K562 (cell line): ENCODE data around the gene MICAL1. TPM values are rescaled to one million over a fixed set of nuclear protein-coding genes. Genes with fewer than 3 reads are reported as not detected.

Experiments
- E2F4 ChIP-seq: sonication (generic); formaldehyde crosslinking; IDR thresholded peaks from 2 replicates; pipeline ENCODE4 v1.8.0; 2022; ENCODE audit warnings: mild to moderate bottlenecking, low read depth, missing genetic modification reagents
- HNRNPL ChIP-seq: fragments of 200-400 bp; formaldehyde crosslinking; IDR thresholded peaks from 2 replicates; pipeline ENCODE4 v1.6.1; 2017; ENCODE audit warnings: low read depth, mild to moderate bottlenecking, low read length
- LCOR ChIP-seq: sonication (generic); formaldehyde crosslinking; IDR thresholded peaks from 2 replicates; pipeline ENCODE4 v1.8.0; 2022; ENCODE audit warnings: mild to moderate bottlenecking, missing genetic modification reagents
- MBD1 ChIP-seq: fragments of 250-450 bp; sonication (Bioruptor Pico); IDR thresholded peaks from 2 replicates; pipeline ENCODE4 v1.8.0; 2022; ENCODE audit warnings: inconsistent platforms
- NELFE ChIP-seq: IDR thresholded peaks from 2 replicates; pipeline ENCODE4 v1.6.1; 2011; ENCODE audit warnings: mild to moderate bottlenecking; ENCODE audit not compliant: insufficient read depth, insufficient read length
- PHF20 ChIP-seq: fragments of 450-650 bp; IDR thresholded peaks from 2 replicates; pipeline ENCODE4 v1.6.1; 2018; ENCODE audit not compliant: partially characterized antibody
- RBM39 ChIP-seq: fragments of 200-400 bp; formaldehyde crosslinking; optimal IDR thresholded peaks from 2 replicates; pipeline ENCODE3; 2018; ENCODE audit warnings: low read depth, low read length
- SMARCA4 ChIP-seq: fragments of 450-650 bp; IDR thresholded peaks from 2 replicates; pipeline ENCODE4 v1.6.1; 2016
- polyA plus RNA-seq, 8 experiments: library from polyadenylated mRNA; depleted of rRNA in 4 of 8; stranded (reverse) in 5 of 8; unstranded in 3 of 8; fragments of >200 nt; fragmentation: Nextera tagmentation in 2 of 8; fragmentation: Illumina TruSeq in 1 of 8; extraction: Ambion mirVana in 2 of 8; extraction: Trizol in 1 of 8; gene quantifications; 2 replicates each; pipeline versions ENCODE4 v1.2.1 to v1.2.3, GENCODE V29; 2011 to 2014; ENCODE audit warnings: inconsistent platforms in 1 of 8, missing spikeins in 1 of 8
- total RNA-seq, 7 experiments: library from RNA; depleted of rRNA in 6 of 7; stranded (reverse); fragments of >200 nt in 6 of 7; fragmentation: Illumina TruSeq in 2 of 7; extraction: Trizol in 2 of 7; gene quantifications; 2 replicates each; pipeline versions ENCODE4 v1.2.1 to v1.2.3, GENCODE V29; 2011 to 2021; ENCODE audit warnings: low replicate concordance in 1 of 7
- TF ChIP-seq, protein P1 (sequence below): fragments of 450-650 bp; IDR thresholded peaks from 2 replicates; pipeline ENCODE4 v1.6.1; 2018; ENCODE audit warnings: mild to moderate bottlenecking, low read depth; ENCODE audit not compliant: partially characterized antibody
- TF ChIP-seq, protein P2 (sequence below): fragments of 450-650 bp; IDR thresholded peaks from 2 replicates; pipeline ENCODE4 v1.6.1; 2017; ENCODE audit warnings: antibody characterized with exemption, mild to moderate bottlenecking

MICAL1 gene
- total and polyA plus RNA-seq, 9 of the 15 experiments (the other 6 are each of a cell fraction or from before 2014, with no cell fraction given), result 0.07 to 15.2 (median 7.0) TPM

DNA sequence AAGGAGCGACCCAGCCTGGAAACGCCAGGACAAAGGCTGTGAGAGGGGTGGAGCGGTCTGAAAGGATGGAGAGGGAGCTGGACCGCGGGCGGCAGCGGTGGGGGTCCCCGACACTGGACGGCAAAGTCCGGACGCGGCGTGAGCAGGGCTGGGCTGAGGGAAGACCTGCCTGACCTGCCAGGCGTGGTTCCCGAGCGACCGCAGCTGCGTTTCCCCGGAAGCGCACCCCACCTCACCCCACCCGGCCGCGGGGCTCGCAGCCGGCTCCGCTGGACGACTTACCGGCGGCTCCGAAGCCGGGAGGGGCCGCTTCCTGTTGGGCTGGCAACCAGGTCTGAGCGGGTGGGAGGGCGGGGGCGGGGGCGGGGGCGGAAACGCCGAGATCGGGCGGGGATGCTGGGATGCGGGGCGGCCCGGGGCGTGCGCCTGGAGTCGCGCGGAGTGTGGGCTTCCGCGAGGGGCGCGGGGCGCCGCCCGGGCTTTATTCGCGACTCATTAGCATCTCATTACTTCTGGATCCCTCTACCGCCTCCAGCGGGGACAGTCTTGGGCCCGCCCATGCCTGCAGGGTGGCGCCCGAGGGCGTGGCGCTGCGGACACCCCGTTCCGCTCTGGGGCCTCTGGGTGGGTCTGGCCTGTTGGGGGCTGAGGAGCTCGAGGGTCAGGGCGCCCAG, at the start of gene MICAL1 (continued):
- TF ChIP-seq RBM39 (no peak), NELFE (no peak), HNRNPL (peak; percentile 54; the same call in 1 of the 2 replicates), PHF20 (no peak), MBD1 (no peak), LCOR (CRISPR knock-in tag) (no peak), SMARCA4 (no peak), E2F4 (no peak)
- TF ChIP-seq, protein P1, sequence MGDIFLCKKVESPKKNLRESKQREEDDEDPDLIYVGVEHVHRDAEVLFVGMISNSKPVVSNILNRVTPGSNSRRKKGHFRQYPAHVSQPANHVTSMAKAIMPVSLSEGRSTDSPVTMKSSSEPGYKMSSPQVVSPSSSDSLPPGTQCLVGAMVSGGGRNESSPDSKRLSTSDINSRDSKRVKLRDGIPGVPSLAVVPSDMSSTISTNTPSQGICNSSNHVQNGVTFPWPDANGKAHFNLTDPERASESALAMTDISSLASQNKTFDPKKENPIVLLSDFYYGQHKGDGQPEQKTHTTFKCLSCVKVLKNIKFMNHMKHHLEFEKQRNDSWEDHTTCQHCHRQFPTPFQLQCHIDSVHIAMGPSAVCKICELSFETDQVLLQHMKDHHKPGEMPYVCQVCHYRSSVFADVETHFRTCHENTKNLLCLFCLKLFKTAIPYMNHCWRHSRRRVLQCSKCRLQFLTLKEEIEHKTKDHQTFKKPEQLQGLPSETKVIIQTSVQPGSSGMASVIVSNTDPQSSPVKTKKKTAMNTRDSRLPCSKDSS, result no peak
- TF ChIP-seq, protein P2, sequence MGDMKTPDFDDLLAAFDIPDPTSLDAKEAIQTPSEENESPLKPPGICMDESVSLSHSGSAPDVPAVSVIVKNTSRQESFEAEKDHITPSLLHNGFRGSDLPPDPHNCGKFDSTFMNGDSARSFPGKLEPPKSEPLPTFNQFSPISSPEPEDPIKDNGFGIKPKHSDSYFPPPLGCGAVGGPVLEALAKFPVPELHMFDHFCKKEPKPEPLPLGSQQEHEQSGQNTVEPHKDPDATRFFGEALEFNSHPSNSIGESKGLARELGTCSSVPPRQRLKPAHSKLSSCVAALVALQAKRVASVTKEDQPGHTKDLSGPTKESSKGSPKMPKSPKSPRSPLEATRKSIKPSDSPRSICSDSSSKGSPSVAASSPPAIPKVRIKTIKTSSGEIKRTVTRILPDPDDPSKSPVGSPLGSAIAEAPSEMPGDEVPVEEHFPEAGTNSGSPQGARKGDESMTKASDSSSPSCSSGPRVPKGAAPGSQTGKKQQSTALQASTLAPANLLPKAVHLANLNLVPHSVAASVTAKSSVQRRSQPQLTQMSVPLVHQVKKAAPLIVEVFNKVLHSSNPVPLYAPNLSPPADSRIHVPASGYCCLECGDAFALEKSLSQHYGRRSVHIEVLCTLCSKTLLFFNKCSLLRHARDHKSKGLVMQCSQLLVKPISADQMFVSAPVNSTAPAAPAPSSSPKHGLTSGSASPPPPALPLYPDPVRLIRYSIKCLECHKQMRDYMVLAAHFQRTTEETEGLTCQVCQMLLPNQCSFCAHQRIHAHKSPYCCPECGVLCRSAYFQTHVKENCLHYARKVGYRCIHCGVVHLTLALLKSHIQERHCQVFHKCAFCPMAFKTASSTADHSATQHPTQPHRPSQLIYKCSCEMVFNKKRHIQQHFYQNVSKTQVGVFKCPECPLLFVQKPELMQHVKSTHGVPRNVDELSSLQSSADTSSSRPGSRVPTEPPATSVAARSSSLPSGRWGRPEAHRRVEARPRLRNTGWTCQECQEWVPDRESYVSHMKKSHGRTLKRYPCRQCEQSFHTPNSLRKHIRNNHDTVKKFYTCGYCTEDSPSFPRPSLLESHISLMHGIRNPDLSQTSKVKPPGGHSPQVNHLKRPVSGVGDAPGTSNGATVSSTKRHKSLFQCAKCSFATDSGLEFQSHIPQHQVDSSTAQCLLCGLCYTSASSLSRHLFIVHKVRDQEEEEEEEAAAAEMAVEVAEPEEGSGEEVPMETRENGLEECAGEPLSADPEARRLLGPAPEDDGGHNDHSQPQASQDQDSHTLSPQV, result no peak
